ENCODE measurements around the gene PLA1A. TPM values are rescaled to one million over a fixed set of nuclear protein-coding genes. Genes with fewer than 3 reads are reported as not detected.
"Not testable (repeated sequence)": the region's sequence is repeated elsewhere in the genome, so short reads cannot be mapped to it uniquely, and the experiment has no call there.

The PLA1A gene
- total RNA-seq, 2 donors from 2014 or later: 4.4 TPM; not detected in 1

GRCh38 chr3:119558626-119559317, 38.9 kb upstream of the PLA1A start:
- no peak overlapping the region for H3K27ac ChIP-seq
- H3K36me3 ChIP-seq (replicated peaks in 1 of 2; ENCODE audit: insufficient read depth in 1 of 2, low read depth in 2 of 2): no peaks in the 10 kb centered on the region
- no peaks in the 10 kb centered on the region for H3K4me1 ChIP-seq
- no peak overlapping the region for H3K4me3 ChIP-seq
- DNase-seq (no peak), ATAC-seq (no peak)
- intact Hi-C loops (cut with DNase I): no loop called here
- 79 to 82% methylated on average over 9 of the region's 9 CpGs for WGBS, 2 donors
- TF ChIP-seq POLR2A (IDR thresholded peaks at IDR 0.05): no peak
- TF ChIP-seq, protein P1, sequence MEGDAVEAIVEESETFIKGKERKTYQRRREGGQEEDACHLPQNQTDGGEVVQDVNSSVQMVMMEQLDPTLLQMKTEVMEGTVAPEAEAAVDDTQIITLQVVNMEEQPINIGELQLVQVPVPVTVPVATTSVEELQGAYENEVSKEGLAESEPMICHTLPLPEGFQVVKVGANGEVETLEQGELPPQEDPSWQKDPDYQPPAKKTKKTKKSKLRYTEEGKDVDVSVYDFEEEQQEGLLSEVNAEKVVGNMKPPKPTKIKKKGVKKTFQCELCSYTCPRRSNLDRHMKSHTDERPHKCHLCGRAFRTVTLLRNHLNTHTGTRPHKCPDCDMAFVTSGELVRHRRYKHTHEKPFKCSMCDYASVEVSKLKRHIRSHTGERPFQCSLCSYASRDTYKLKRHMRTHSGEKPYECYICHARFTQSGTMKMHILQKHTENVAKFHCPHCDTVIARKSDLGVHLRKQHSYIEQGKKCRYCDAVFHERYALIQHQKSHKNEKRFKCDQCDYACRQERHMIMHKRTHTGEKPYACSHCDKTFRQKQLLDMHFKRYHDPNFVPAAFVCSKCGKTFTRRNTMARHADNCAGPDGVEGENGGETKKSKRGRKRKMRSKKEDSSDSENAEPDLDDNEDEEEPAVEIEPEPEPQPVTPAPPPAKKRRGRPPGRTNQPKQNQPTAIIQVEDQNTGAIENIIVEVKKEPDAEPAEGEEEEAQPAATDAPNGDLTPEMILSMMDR (IDR thresholded peaks at IDR 0.05): no peak
- H3K27me3 ChIP-seq: no peaks in the 10 kb centered on the region
- no peaks in the 10 kb centered on the region for H3K9me3 ChIP-seq

DNA sequence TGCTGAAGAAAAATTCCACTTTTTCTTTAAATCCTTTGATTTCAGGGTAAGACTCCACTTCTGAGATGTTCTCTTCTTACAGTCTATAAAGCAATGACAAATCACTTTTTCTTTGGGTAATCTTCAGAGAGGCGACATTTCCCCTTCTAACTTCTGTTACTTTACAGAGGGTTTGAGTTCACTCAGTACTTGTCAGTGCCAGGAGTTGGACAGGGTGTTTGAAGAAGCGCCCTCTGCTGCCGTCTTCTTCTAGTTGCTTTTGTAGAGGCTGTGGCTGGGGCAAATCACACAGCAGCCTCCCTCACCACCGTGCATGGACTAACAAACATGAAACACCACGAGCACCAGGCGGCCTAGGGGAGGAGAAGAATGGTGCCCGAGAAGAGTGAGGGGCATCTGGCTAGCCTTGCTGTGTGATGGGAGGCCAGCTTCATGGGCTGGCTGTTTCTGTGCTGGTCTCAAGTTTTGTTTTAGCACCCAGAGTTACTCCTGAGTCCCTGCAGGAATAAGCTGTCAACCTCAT, 38.2 kb upstream of the PLA1A start, which contains the start of gene CD80:
TSS of gene CD80 (minus strand) at position 174 of the 523 bp plus-strand sequence. CDS start 1,886 bp downstream, outside the sequence.
- Histone ChIP-seq H3K4me3 (no peak within 1 kb of the TSS), H3K36me3 (replicated peaks in 1 of 2; ENCODE audit: insufficient read depth in 1 of 2, low read depth in 2 of 2) (no peaks in the 10 kb centered on the region), H3K27ac (no peak within 1 kb of the TSS), H3K4me1 (no peaks in the 10 kb centered on the region), H3K27me3 (no peaks in the 10 kb centered on the region), H3K9me3 (no peaks in the 10 kb centered on the region)
- ATAC-seq (peak; percentile 65), DNase-seq (peak; percentile 66 to 79 (median 73))
- TF ChIP-seq, protein P1 (IDR thresholded peaks at IDR 0.05): peak in 5 of 7 experiments; percentile 23 to 56 (median 44)
- TF ChIP-seq POLR2A (IDR thresholded peaks at IDR 0.05): no peak
- WGBS, 2 donors: 6% methylated on average over 6 to 7 of the region's 7 CpGs
- intact Hi-C loops (cut with DNase I): no loop called here

GRCh38 chr3:119560160-119560559, 37.5 kb upstream of the PLA1A start:
- no peak for TF ChIP-seq POLR2A (IDR thresholded peaks at IDR 0.05)
- TF ChIP-seq, protein P1 (IDR thresholded peaks at IDR 0.05): no peak
- DNase-seq (no peak), ATAC-seq (no peak)
- H3K27me3 ChIP-seq: no peaks in the 10 kb centered on the region
- no peak overlapping the region for H3K4me3 ChIP-seq
- no peaks in the 10 kb centered on the region for H3K9me3 ChIP-seq
- H3K4me1 ChIP-seq: no peaks in the 10 kb centered on the region
- H3K36me3 ChIP-seq (replicated peaks in 1 of 2; ENCODE audit: insufficient read depth in 1 of 2, low read depth in 2 of 2): no peaks in the 10 kb centered on the region
- intact Hi-C loops (cut with DNase I): no loop called here
- H3K27ac ChIP-seq: no peak overlapping the region
- WGBS, 2 donors: 70 to 81% methylated on average over 5 of the region's 5 CpGs

GRCh38 chr3:119562307-119562961, 35.3 kb upstream of the PLA1A start:
- Histone ChIP-seq H3K4me3 (no peak overlapping the region), H3K36me3 (replicated peaks in 1 of 2; ENCODE audit: insufficient read depth in 1 of 2, low read depth in 2 of 2) (no peaks in the 10 kb centered on the region), H3K27ac (no peak overlapping the region), H3K27me3 (no peaks in the 10 kb centered on the region), H3K4me1 (no peaks in the 10 kb centered on the region), H3K9me3 (no peaks in the 10 kb centered on the region)
- TF ChIP-seq POLR2A (IDR thresholded peaks at IDR 0.05): no peak
- TF ChIP-seq, protein P1 (IDR thresholded peaks at IDR 0.05): no peak
- intact Hi-C loops (cut with DNase I): no loop called here
- ATAC-seq: no peak
- peak in 1 of 4 donors; percentile 21 for DNase-seq
- WGBS, 2 donors: 44 to 63% methylated on average over 5 to 6 of the region's 6 CpGs

DNA sequence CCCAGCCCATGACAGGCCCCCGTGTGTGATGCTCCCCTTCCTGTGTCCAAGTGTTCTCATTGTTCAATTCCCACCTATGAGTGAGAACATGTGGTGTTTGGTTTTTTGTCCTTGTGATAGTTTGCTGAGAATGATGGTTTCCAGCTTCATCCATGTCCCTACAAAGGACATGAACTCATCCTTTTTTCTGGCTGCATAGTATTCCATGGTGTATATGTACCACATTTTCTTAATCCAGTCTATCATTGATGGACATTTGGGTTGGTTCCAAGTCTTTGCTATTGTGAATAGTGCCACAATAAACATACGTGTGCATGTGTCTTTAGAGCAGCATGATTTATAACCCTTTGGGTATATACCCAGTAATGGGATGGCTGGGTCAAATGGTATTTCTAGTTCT, 34.4 kb upstream of the PLA1A start:
- H3K27me3 ChIP-seq; DNase-seq; intact Hi-C loops (cut with DNase I); H3K4me1 ChIP-seq; H3K27ac ChIP-seq; H3K36me3 ChIP-seq (replicated peaks in 1 of 2; ENCODE audit: insufficient read depth in 1 of 2, low read depth in 2 of 2); H3K4me3 ChIP-seq; ATAC-seq; H3K9me3 ChIP-seq: not testable (repeated sequence)
- 80 to 91% methylated on average over 2 of the region's 2 CpGs for WGBS, 2 donors
